Measurements from ENCODE around the gene NRIP1.
"Not testable (repeated sequence)": the region's sequence is repeated elsewhere in the genome, so short reads cannot be mapped to it uniquely, and the experiment has no call there.

The NRIP1 gene

GRCh38 chr21:14947613-14948160 is 117.1 kb downstream of the NRIP1 start:
- no peak for DNase-seq
- intact Hi-C loops (cut with DNase I; ENCODE audit: low total_unique reads): no loop called here

GRCh38 chr21:14945176-14945575 is 119.6 kb downstream of the NRIP1 start:
- H3K4me3 ChIP-seq: no peak overlapping the region
- no peak overlapping the region for H3K27ac ChIP-seq
- H3K27me3 ChIP-seq: no peaks in the 10 kb centered on the region
- DNase-seq: no peak
- H3K9me3 ChIP-seq: peaks cover 0 to 8% (median 5%) of the 10 kb centered on the region in 3 donors
- no peak for TF ChIP-seq CTCF (IDR thresholded peaks at IDR 0.05)
- H3K36me3 ChIP-seq: no peaks in the 10 kb centered on the region
- no peaks in the 10 kb centered on the region for H3K4me1 ChIP-seq
- intact Hi-C loops (cut with DNase I; ENCODE audit: low total_unique reads): no loop called here

More at GRCh38 chr21:14947613-14948160, 117.1 kb downstream of the NRIP1 start:
- TF ChIP-seq CTCF (IDR thresholded peaks at IDR 0.05): no peak
- Histone ChIP-seq H3K27ac (no peak overlapping the region), H3K4me3 (no peak overlapping the region), H3K4me1 (no peaks in the 10 kb centered on the region), H3K9me3 (peaks cover 0 to 8% (median 5%) of the 10 kb centered on the region in 3 donors), H3K36me3 (no peaks in the 10 kb centered on the region), H3K27me3 (no peaks in the 10 kb centered on the region)

GRCh38 chr21:14943616-14944015 is 121.2 kb downstream of the NRIP1 start:
- Histone ChIP-seq H3K36me3 (no peaks in the 10 kb centered on the region), H3K27me3 (no peaks in the 10 kb centered on the region), H3K4me3 (no peak overlapping the region), H3K9me3 (peaks cover 0 to 14% (median 4%) of the 10 kb centered on the region in 3 donors), H3K4me1 (no peaks in the 10 kb centered on the region), H3K27ac (no peak overlapping the region)
- TF ChIP-seq CTCF (IDR thresholded peaks at IDR 0.05): no peak
- DNase-seq: no peak
- intact Hi-C loops (cut with DNase I; ENCODE audit: low total_unique reads): no loop called here

- DNase-seq: no peak
- intact Hi-C loops (cut with DNase I; ENCODE audit: low total_unique reads): no loop called here
- Histone ChIP-seq H3K36me3 (no peaks in the 10 kb centered on the region), H3K9me3 (peaks cover 0 to 15% (median 0%) of the 10 kb centered on the region in 3 donors), H3K27me3 (no peaks in the 10 kb centered on the region), H3K27ac (no peak overlapping the region), H3K4me1 (no peaks in the 10 kb centered on the region), H3K4me3 (no peak overlapping the region)
- TF ChIP-seq CTCF (IDR thresholded peaks at IDR 0.05): no peak
Observed at GRCh38 chr21:14942801-14943490, 121.9 kb downstream of the NRIP1 start.

- DNase-seq; H3K27ac ChIP-seq; H3K36me3 ChIP-seq; H3K4me1 ChIP-seq; H3K9me3 ChIP-seq; H3K4me3 ChIP-seq; H3K27me3 ChIP-seq; intact Hi-C loops (cut with DNase I; ENCODE audit: low total_unique reads): not testable (repeated sequence)
Observed at GRCh38 chr21:14927324-14927723, 137.5 kb downstream of the NRIP1 start.

- Histone ChIP-seq H3K27me3 (no peaks in the 10 kb centered on the region), H3K4me1 (no peaks in the 10 kb centered on the region)
- intact Hi-C loops (cut with DNase I; ENCODE audit: low total_unique reads): no loop called here
Observed at GRCh38 chr21:14926186-14926585, 138.6 kb downstream of the NRIP1 start.

More at GRCh38 chr21:14926186-14926585, 138.6 kb downstream of the NRIP1 start:
- TF ChIP-seq CTCF (IDR thresholded peaks at IDR 0.05): no peak
- Histone ChIP-seq H3K9me3 (no peaks in the 10 kb centered on the region), H3K36me3 (no peaks in the 10 kb centered on the region), H3K4me3 (no peak overlapping the region), H3K27ac (no peak overlapping the region)
- DNase-seq: no peak
